NCI-H187 (cell line): Measurements from ENCODE around the gene FANCC.
"Not testable (repeated sequence)": the region's sequence is repeated elsewhere in the genome, so short reads cannot be mapped to it uniquely, and the experiment has no call there.

ENCODE experiments used
- DNase-seq, 2 experiments: peaks; one replicate each; lab custom pipeline; 2025; lab: John Stamatoyannopoulos, UW

FANCC gene

DNA sequence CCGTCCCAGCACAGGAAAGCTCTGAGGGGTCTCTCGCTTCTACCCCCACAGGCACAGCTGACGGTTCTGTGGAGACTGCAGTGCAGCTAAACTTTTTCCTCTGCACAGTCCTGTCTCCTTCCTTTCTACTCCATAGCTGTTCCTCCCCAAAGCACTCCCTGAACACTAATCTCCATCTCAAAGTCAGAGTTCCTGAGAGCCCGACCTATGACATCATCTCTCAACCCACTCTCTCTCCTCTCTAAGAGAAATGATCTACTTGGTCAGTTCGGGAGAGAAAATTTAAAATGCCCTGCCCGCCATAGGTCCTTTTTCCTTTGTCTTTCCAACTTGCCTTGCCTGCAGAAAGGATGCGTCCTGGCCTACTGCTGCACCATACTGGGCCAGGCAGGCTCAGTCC lies 90.6 kb downstream of the FANCC start:
- DNase-seq = no peak

DNA sequence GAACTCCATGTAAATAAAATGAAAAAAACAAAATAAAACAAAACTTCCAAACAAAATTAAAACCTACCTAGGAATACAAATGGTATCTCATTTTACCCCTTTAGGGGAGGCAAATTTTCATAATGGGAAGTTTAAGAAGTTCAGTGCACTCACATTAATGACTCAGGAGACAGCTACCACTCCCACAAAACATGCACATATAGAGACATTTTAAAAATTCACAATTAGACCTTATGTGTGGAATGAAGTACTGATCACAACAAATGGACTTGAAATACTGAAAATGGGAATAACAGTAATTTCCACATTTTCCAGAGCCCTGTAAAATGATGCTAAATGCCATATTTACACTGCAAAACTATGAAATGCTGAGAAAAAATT lies 91.8 kb downstream of the FANCC start:
- no peak for DNase-seq

DNA sequence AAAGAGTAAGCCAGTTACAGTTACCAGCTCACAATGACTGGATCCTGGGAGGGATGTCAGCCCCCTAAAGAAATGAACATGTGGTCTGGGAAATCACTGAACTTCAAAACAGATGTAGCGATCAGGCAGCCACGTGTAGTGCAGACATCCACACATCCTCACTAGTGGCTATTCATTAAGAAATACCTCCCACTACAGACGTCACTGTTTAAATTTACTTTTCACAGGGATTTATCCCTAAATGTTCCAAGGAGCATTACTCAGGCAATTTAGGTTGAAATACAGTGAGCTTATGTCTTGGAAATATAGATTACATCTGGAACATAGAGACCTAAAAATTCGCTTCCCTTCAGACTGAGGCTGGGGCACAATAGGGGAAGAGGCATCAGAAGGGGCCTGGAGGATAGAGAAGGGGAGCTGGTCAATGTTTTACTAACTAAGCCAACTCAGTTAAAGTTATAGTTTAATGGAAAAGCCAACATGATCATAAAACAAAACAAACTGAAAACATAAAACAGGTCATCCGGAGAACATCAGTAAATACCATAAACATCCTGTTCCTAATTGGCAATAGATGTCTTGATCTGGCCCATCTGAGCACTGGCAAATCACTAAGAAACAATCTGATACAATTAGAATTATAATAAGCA lies 92.3 kb downstream of the FANCC start:
- no peak for DNase-seq

DNA sequence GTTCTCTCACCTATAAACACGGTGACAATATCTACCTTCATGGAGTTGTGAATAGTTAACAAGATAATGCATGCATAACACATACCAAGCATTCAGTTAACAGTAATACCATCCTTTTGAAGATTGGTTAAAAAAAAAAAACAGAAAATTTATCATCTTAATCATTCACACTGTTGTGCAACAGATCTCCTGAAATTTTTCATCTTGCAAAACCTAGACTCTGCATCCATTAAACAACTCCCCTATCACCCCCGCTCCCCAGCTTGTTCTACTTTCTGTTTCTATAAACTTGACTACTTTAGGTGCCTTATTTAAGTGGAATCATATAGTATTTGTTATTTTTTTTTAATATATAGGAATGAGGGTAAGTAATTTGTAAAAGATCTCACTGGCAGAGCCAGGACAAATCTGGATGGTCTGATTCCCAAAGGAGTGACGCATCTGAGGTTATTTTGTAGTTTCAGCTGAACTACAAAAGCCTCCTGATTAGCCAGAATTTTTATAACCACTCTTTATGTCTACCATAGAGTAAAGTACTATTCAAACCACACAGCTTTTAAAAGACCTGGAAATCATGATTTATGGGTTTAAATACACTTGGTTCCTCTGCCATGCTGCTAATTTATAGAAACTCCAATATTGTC lies 93.0 kb downstream of the FANCC start:
- no peak for DNase-seq

DNA sequence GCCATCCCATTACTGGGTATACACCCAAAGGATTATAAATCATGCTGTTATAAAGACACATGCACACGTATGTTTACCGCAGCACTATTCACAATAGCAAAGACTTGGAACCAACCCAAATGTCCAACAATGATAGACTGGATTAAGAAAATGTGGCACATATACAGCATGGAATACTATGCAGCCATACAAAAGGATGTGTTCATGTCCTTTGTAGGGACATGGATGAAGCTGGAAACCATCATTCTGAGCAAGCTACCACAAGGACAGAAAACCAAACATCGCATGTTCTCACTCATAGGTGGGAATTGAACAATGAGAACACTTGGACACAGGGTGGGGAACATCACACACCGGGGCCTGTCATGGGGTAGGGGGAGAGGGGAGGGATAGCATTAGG lies 97.2 kb downstream of the FANCC start:
- not testable (repeated sequence) for DNase-seq

DNA sequence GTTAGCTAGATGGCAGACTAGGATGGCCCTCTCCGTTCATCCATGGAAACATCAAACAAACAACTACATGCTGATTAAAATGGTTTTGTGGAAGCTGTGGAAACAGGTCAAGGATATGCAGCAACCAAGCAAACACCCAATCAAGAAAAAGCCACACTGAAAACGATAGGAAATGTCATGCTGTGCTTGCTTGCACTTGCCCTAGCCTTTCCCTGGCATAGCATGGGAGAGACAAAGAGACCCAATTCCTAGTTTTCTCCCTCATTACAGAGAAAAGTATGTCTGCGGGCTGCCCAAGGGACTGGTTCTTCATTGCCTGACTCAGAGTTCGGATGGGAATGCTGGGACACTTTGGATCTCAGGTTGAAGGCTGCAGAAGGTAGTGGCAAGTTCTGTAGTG lies 98.7 kb downstream of the FANCC start:
- no peak for DNase-seq

DNA sequence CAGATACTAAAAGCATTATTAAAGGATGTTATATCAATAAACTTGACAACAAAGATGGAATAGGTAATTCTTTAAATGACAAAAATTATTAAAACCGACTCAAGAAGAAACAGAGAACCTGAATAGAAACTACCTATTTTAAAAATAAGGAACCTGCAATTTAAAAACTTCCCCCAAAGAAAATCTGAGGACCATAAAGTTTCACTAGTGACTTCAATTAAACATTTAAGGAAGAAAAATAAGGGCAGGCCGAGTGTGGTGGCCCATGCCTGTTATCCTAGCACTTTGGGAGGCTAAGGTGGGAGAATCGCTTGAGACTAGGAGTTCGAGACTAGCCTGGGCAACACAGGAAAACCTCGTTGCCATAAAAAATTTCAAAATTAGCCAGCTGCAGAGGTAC lies 99.6 kb downstream of the FANCC start:
- no peak for DNase-seq

DNA sequence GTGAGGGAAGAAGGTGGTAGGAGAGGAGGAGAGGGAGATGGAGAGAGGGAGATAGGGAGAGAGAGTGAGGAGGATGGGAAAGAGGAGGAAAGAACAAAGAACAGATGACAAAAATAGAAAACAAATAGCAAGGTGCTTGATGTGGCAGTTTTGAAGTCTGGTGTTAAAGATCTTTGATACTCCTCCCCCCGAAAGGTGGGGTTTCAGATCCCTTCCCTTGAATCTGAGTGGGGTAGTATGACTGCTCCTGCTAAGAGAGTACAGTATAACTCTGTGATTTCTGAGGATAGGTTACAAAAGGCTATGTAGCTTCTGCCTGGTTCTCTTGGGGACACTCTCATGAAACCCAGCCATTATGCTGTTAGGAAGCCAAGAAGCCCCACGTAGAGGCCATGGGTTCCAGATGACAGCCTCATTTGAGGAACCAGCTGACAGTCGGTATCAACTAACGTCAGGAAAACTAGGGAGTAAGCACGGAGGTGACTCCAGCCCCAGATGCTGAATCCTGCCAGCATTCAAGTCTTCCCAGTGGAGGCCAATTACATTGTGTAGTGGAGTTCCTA lies 102.1 kb downstream of the FANCC start:
- DNase-seq = no peak

DNA sequence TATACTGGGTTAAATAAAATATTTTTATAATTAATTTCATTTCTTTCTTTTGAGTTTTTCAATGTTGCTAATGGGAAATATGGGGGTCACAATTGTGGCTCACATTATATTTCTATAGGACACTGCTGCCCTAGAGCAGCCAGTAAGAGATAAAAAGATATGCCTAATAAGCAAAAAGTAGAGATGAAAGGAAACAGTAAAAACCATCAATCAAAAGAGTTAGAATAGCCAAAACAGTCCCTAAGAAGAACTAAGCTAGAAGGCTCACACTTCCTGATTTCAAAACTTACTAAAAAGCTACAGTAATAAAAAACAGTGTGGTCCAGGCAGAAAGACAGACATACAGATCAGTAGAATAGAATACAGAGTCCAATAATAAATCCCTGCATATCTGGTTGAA lies 104.4 kb downstream of the FANCC start:
- DNase-seq = no peak

DNA sequence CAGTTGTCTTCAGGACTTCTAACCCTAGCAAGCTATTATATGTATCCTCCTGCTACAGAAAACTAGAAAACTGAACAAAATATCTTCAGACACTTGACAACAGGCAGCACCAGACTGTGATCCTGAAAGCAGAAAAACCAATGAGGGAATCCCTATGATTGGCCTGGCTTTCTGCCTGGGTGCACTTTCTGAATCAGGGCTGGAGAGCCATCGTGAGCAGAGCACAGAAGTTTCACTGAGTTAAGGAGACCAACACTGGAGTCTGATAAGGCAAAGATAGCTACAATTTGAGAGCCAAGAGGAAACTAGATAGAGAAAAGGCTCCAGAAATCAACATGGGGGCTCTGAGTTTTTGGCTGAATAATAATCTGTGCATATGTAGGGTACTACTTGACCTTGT lies 106.5 kb downstream of the FANCC start:
- DNase-seq = no peak

DNA sequence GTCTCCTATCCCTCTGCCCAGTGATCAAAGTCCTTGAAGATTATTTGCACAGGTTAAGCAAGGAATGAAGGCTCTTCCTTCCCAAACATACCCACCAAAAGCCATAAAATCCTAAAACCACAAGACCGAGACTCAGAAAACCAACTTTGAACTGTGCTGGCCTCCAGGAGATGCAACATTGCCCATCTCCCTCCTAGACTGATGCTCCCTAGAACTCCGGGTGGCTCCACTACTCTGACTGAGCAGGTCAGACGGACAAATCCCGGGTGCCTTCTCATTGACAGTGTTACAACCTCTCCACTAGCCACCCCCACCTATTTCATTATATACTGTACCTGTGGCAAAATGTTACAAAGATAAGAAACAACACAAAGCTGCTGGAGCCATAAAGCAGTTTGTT lies 110.1 kb downstream of the FANCC start:
- DNase-seq = no peak

DNA sequence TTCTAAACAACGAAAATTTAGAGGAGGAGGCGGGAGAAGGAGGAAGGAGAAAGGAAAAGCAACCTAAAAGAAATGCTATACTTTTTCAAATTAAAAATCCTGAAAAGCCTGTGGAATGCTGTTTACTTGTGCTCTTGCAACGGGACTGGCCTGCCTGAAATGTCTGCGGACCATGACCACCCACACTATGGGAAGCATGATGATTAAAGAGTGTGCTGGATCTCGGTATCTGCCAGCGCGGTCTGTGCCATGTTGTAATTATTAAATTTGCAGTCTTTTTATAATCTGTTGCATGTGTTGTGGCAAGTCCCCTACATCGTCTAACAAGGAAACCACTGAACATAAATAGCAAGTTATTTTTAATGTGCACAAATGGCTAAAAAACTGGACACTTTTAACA lies 111.4 kb downstream of the FANCC start:
- no peak for DNase-seq

DNA sequence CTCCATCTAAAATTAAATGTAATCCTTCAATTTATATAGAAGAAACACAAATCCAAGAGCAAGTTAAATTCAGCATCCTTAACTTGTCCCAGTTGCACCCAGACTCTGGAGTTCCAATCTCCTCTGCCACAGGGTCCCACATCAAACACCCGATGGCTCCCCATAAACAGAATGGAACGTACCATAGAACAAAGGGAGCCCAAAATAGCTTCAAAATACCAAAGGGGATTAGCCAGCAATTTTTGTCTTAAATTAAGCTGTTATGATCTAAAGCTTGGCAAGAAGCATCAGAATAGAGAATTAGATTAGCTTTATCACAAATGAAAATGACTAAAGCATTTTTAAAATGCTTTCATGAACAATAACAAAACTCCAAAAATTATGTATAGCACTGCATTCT lies 112.8 kb downstream of the FANCC start:
- no peak for DNase-seq

DNA sequence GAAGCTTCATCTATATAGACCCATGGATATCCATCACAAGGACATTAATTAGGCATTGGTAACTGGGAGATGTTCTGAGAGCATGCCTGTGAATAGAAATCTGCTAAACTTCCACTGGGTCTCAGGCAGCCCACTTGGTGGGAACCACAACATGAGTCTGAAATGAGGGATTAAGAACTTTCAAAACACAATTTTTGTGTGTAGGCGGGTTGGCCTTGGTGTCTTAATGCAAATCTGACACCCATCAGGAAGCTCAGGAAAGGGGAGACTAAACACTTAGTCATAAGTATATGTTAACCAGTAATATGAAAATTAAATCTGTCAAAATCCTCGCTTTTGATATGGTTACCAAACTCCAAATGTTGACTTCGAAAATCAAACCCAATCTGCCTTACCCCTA lies 113.2 kb downstream of the FANCC start:
- no peak for DNase-seq

DNA sequence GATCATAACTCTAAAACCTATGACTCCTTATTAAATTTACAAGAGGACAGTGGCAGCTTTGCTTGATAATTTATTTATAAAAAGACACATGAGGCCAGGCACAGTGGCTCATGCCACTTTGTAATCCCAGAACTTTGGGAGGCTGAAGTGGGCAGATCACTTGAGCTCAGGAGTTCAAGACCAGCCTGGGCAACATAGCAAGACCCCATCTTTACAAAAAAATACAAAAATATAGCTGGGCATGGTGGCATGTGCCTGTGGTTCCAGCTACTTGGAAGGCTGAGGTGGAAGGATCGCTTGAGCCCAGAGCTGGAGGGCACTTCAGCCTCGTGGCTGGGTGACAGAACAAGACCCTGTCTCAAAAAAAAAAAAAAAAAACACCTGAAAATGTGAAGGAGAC lies 114.5 kb downstream of the FANCC start:
- DNase-seq = not testable (repeated sequence)

DNA sequence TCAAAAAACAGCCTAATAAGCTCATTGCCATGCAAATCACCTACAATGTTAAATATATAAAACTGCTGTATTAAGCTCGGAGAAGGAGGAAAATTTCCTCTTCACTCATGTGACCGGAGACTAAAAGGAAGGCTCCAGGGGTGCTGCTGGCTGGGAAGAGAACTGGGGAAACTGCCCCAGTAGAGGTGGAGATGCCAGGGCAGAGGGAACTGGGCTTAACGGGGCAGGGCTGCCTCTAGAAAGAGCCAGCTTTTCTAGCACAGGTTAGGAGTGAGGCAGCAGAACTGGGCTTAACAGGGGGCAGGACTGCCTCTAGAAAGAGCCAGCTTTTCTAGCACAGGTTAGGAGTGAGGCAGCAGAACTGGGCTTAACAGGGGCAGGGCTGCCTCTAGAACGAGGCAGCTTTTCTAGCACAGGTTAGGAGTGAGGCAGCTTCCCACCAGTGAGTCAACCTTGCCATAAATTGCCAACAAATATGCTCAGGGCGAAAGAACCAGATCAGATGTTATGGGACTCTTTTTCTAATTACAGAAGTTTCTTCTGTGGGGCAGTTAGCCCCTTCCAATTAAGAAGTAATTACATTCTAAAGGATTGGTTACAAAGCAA lies 115.3 kb downstream of the FANCC start:
- no peak for DNase-seq

DNA sequence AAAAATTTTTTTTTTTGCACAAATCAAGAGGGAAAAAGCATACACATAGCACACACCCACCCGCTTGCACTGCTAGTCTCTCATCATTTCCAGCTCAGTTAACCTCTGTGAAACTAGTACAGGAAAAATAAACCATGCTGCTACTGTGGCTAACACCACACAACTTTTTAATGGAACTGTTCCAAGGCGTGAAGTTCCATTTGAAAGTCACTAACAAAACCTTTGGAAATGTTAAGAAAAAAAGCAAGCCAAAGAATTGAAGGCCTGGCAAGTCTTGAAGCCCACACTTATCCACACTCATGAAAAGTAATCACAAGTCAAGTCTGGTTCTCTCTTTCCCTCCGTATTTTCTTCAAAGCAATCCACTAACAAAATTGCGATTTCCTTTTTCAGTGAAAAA lies 116.3 kb downstream of the FANCC start:
- DNase-seq = no peak

DNA sequence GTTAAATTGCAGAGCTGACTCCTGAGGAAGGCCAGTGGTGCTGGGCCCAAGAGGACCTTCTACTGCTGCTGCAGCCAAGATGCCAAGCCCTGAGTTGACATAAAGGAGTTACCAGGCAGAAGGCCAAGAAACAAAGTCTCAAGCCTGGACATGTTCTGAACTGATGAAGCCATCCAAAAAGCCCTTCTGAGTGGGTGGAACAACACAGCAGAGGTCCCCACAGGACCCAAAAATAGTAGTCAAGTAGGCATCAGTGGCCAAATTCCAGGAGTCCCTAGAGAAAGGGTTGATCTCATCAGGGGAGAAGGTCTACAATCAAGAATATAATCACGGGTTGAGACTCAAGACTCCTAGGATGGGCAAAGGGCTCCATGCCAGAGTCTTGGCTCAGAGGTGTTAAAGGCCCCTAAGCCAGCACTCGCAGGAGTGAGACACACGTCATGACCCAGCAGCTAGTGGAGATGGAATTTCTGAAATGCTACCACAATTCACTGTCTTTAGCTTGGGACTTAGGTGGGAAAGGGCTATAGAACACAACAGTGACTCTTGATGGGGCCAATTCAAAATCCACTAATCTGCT lies 119.7 kb downstream of the FANCC start:
- no peak for DNase-seq

DNA sequence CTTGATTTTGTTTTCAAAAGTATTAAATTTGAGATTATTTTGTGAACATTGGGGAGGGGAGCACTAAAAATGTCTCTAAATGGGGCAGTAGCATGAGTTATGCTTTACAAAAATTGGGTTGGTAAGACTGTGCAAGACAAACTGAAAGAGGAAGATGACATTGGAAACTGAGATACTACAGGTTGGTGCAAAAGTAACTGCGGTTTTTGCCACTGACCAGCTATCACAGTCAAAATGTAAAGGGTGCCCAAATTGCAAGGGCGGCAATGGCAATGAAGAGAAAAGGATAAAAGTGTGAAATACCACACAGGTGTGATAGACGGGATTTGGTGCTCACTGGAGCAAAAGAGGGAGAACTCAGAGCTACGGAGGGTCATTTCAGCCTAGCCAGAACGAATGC lies 124.0 kb downstream of the FANCC start:
- no peak for DNase-seq

DNA sequence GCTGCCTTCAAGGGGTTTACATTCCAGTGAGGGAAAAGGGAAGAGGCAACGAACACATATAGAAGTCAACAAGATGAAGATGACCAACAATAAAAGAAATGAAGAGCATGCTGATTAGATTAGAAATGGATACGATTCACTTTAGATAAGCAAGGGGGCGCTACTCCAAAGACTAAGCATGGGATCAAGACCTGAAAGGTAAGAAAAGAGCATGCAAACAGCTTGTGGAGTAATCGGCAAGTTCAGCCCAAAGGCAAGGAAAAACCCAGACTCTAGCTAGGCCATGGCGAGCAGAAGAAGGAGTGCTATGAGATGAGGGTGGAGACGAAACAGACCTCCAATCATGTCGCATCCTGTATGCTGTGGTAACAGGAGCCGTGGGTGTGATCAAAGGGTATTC lies 124.4 kb downstream of the FANCC start:
- no peak for DNase-seq

DNA sequence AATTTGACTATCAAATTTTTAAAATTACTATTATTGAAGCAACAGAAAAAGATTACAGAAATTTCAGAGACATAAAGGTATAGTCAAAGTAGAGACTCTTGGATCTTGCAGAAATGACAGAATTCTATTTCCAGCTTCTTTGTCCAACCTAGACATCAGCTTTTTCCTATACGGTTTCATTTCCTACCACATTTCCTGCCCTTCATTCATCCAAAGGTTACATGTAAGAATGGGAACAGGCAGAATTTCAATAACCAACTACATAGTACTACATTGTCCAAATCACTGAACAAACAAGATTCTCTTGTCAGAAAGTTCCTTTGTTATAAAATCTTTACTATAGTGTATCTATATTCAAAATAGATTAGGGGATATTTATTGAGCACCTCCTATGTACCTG lies 124.9 kb downstream of the FANCC start:
- no peak for DNase-seq

DNA sequence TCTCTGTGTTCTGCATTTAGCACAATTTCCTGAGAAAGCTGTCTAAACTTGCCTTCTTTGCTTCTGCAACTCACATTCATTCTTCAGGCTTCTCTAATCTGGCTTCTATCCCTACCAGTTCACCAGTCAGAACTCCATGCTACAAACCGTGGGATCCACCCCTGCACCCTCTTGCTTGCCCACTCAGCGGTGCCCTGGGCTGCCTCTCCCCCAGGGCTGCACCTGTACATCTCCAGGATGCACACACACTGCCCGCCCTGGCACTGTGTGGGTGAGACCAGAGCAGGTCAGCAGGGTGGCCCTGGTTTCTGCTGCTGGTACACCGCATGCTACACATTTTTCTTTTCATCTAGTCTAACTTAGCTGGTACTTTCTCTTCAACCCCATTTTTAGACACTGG lies 127.1 kb downstream of the FANCC start:
- no peak for DNase-seq
